Stimulated activated memory B cell treated with anti-CD40 and anti-IgM and Interleukin-4, amounts not matched to agents 10 μg/mL and 1 μg/mL and 100 μg/mL, for 72 hours (primary cell): Measurements from ENCODE around the gene ARL13B.
A peak's percentile ranks its signal among the peaks of the same experiment; 100 is the strongest.
"Not testable (repeated sequence)": the region's sequence is repeated elsewhere in the genome, so short reads cannot be mapped to it uniquely, and the experiment has no call there.

Experiments used
- ATAC-seq: fragments of 150-1000 bp; cut with Tn5 transposase; 2 replicates; pipeline ENCODE4 v1.10.0; 2021
- H3K27ac Mint-ChIP-seq: one replicate; pipeline ENCODE4 v1.8.0; 2022; ENCODE audit warnings: mild to moderate bottlenecking, mixed read lengths
- H3K27me3 Mint-ChIP-seq: one replicate; pipeline ENCODE4 v1.8.0; 2022; ENCODE audit warnings: mixed read lengths
- H3K36me3 Mint-ChIP-seq: one replicate; pipeline ENCODE4 v1.8.0; 2022; ENCODE audit warnings: mixed read lengths
- H3K4me1 Mint-ChIP-seq: one replicate; pipeline ENCODE4 v1.8.0; 2022; ENCODE audit warnings: mixed read lengths
- H3K4me3 Mint-ChIP-seq: one replicate; pipeline ENCODE4 v1.8.0; 2022; ENCODE audit warnings: mild to moderate bottlenecking, moderate library complexity, mixed read lengths
- H3K9me3 Mint-ChIP-seq: one replicate; pipeline ENCODE4 v1.8.0; 2022; ENCODE audit warnings: mixed read lengths

The ARL13B gene

GRCh38 chr3:94065122-94065521 lies 85.2 kb downstream of the ARL13B start:
- peaks cover 45% of the 10 kb centered on the region for H3K4me1 Mint-ChIP-seq
- H3K9me3 Mint-ChIP-seq = no peaks in the 10 kb centered on the region
- no peak for ATAC-seq
- H3K4me3 Mint-ChIP-seq = no peak overlapping the region
- H3K27ac Mint-ChIP-seq = no peak overlapping the region
- H3K27me3 Mint-ChIP-seq = no peaks in the 10 kb centered on the region
- peaks cover 27% of the 10 kb centered on the region for H3K36me3 Mint-ChIP-seq

GRCh38 chr3:94065819-94066480 lies 86.0 kb downstream of the ARL13B start:
- no peak overlapping the region for H3K27ac Mint-ChIP-seq

GRCh38 chr3:94066506-94067500 lies 86.8 kb downstream of the ARL13B start:
- H3K4me3 Mint-ChIP-seq = no peak overlapping the region
- no peak overlapping the region for H3K27ac Mint-ChIP-seq
- H3K36me3 Mint-ChIP-seq = peaks cover 28% of the 10 kb centered on the region
- H3K9me3 Mint-ChIP-seq = no peaks in the 10 kb centered on the region
- ATAC-seq = no peak
- H3K4me1 Mint-ChIP-seq = peaks cover 53% of the 10 kb centered on the region
- no peaks in the 10 kb centered on the region for H3K27me3 Mint-ChIP-seq

More at GRCh38 chr3:94065819-94066480, 86.0 kb downstream of the ARL13B start:
- H3K27me3 Mint-ChIP-seq = no peaks in the 10 kb centered on the region
- ATAC-seq = no peak
- peaks cover 27% of the 10 kb centered on the region for H3K36me3 Mint-ChIP-seq
- H3K9me3 Mint-ChIP-seq = no peaks in the 10 kb centered on the region
- peaks cover 53% of the 10 kb centered on the region for H3K4me1 Mint-ChIP-seq
- no peak overlapping the region for H3K4me3 Mint-ChIP-seq

- H3K4me1 Mint-ChIP-seq = peaks cover 55% of the 10 kb centered on the region
- H3K27ac Mint-ChIP-seq = no peak overlapping the region
- peaks cover 50% of the 10 kb centered on the region for H3K36me3 Mint-ChIP-seq
- H3K9me3 Mint-ChIP-seq = no peaks in the 10 kb centered on the region
- H3K27me3 Mint-ChIP-seq = no peaks in the 10 kb centered on the region
- no peak overlapping the region for H3K4me3 Mint-ChIP-seq
- no peak for ATAC-seq
Measured at GRCh38 chr3:94069194-94069813, 89.3 kb downstream of the ARL13B start.

GRCh38 chr3:94070341-94070911 lies 90.5 kb downstream of the ARL13B start:
- no peaks in the 10 kb centered on the region for H3K9me3 Mint-ChIP-seq
- no peak overlapping the region for H3K4me3 Mint-ChIP-seq
- H3K27ac Mint-ChIP-seq = peak overlapping the region; percentile 69
- ATAC-seq = peak; percentile 70
- no peaks in the 10 kb centered on the region for H3K27me3 Mint-ChIP-seq
- H3K4me1 Mint-ChIP-seq = peaks cover 55% of the 10 kb centered on the region
- peaks cover 55% of the 10 kb centered on the region for H3K36me3 Mint-ChIP-seq

GRCh38 chr3:94071713-94072284 lies 91.8 kb downstream of the ARL13B start:
- peaks cover 46% of the 10 kb centered on the region for H3K4me1 Mint-ChIP-seq
- no peak overlapping the region for H3K27ac Mint-ChIP-seq
- H3K27me3 Mint-ChIP-seq = no peaks in the 10 kb centered on the region
- H3K36me3 Mint-ChIP-seq = peaks cover 59% of the 10 kb centered on the region
- H3K4me3 Mint-ChIP-seq = no peak overlapping the region
- ATAC-seq = peak; percentile 31
- H3K9me3 Mint-ChIP-seq = no peaks in the 10 kb centered on the region

GRCh38 chr3:94076055-94076454 lies 96.1 kb downstream of the ARL13B start:
- Mint-ChIP-seq H3K9me3 (no peaks in the 10 kb centered on the region), H3K27me3 (no peaks in the 10 kb centered on the region), H3K4me3 (no peak overlapping the region), H3K4me1 (peaks cover 56% of the 10 kb centered on the region), H3K27ac (no peak overlapping the region), H3K36me3 (peaks cover 70% of the 10 kb centered on the region)
- no peak for ATAC-seq

- not testable (repeated sequence) for H3K4me3 Mint-ChIP-seq, ATAC-seq, H3K9me3 Mint-ChIP-seq, H3K27ac Mint-ChIP-seq, H3K27me3 Mint-ChIP-seq
- peaks cover 44% of the 10 kb centered on the region for H3K4me1 Mint-ChIP-seq
- H3K36me3 Mint-ChIP-seq = peaks cover 59% of the 10 kb centered on the region
Measured at GRCh38 chr3:94080552-94080951, 100.6 kb downstream of the ARL13B start.

- ATAC-seq = no peak
- no peaks in the 10 kb centered on the region for H3K27me3 Mint-ChIP-seq
- H3K36me3 Mint-ChIP-seq = peaks cover 48% of the 10 kb centered on the region
- H3K4me3 Mint-ChIP-seq = no peak overlapping the region
- H3K9me3 Mint-ChIP-seq = no peaks in the 10 kb centered on the region
- no peak overlapping the region for H3K27ac Mint-ChIP-seq
- H3K4me1 Mint-ChIP-seq = peaks cover 43% of the 10 kb centered on the region
Measured at GRCh38 chr3:94081884-94082283, 101.9 kb downstream of the ARL13B start.

GRCh38 chr3:94082391-94082937 lies 102.5 kb downstream of the ARL13B start:
- peaks cover 47% of the 10 kb centered on the region for H3K36me3 Mint-ChIP-seq
- H3K9me3 Mint-ChIP-seq = no peaks in the 10 kb centered on the region

GRCh38 chr3:94083261-94083660 lies 103.3 kb downstream of the ARL13B start:
- Mint-ChIP-seq H3K27me3 (no peaks in the 10 kb centered on the region), H3K36me3 (peaks cover 47% of the 10 kb centered on the region), H3K4me1 (peaks cover 29% of the 10 kb centered on the region), H3K4me3 (no peak overlapping the region), H3K9me3 (no peaks in the 10 kb centered on the region), H3K27ac (no peak overlapping the region)
- ATAC-seq = no peak

More at GRCh38 chr3:94082391-94082937, 102.5 kb downstream of the ARL13B start:
- H3K27ac Mint-ChIP-seq = no peak overlapping the region
- H3K4me1 Mint-ChIP-seq = peaks cover 37% of the 10 kb centered on the region
- ATAC-seq = no peak
- H3K4me3 Mint-ChIP-seq = no peak overlapping the region
- H3K27me3 Mint-ChIP-seq = no peaks in the 10 kb centered on the region

GRCh38 chr3:94089126-94089525 lies 109.2 kb downstream of the ARL13B start:
- H3K27me3 Mint-ChIP-seq = no peaks in the 10 kb centered on the region
- H3K9me3 Mint-ChIP-seq = no peaks in the 10 kb centered on the region
- peaks cover 59% of the 10 kb centered on the region for H3K36me3 Mint-ChIP-seq
- no peak overlapping the region for H3K4me3 Mint-ChIP-seq
- ATAC-seq = no peak
- no peaks in the 10 kb centered on the region for H3K4me1 Mint-ChIP-seq
- H3K27ac Mint-ChIP-seq = no peak overlapping the region

GRCh38 chr3:94092086-94092485 lies 112.1 kb downstream of the ARL13B start:
- Mint-ChIP-seq H3K36me3 (peaks cover 59% of the 10 kb centered on the region), H3K27ac (no peak overlapping the region), H3K4me3 (no peak overlapping the region)

GRCh38 chr3:94093151-94093550 lies 113.2 kb downstream of the ARL13B start:
- Mint-ChIP-seq H3K4me1 (no peaks in the 10 kb centered on the region), H3K9me3 (no peaks in the 10 kb centered on the region), H3K36me3 (peaks cover 60% of the 10 kb centered on the region), H3K27ac (no peak overlapping the region), H3K4me3 (no peak overlapping the region), H3K27me3 (no peaks in the 10 kb centered on the region)
- ATAC-seq = no peak

More at GRCh38 chr3:94092086-94092485, 112.1 kb downstream of the ARL13B start:
- Mint-ChIP-seq H3K4me1 (no peaks in the 10 kb centered on the region), H3K27me3 (no peaks in the 10 kb centered on the region), H3K9me3 (no peaks in the 10 kb centered on the region)
- no peak for ATAC-seq
